SK-N-SH treated with all-trans-retinoic acid at 6 μM for 48 hours (cell line): ENCODE measurements around the gene TFCP2L1.

Experiments
- CSRNP3 ChIP-seq: fragments of 250-450 bp; sonication (Bioruptor Pico); IDR thresholded peaks from 2 replicates; pipeline ENCODE4 v1.5.1; 2021; ENCODE audit warnings: mild to moderate bottlenecking, moderate library complexity
- GLIS3 ChIP-seq: fragments of 250-450 bp; sonication (Bioruptor Pico); IDR thresholded peaks from 2 replicates; pipeline ENCODE4 v1.5.0; 2020; ENCODE audit warnings: mild to moderate bottlenecking, moderate library complexity
- OSR1 ChIP-seq: fragments of 250-450 bp; sonication (Bioruptor Pico); IDR thresholded peaks from 2 replicates; pipeline ENCODE4 v1.8.0; 2022; ENCODE audit warnings: moderate library complexity, mild to moderate bottlenecking, inconsistent platforms
- RARB ChIP-seq: fragments of 250-450 bp; sonication (Bioruptor Pico); IDR thresholded peaks from 2 replicates; pipeline ENCODE4 v1.8.0; 2021; ENCODE audit warnings: mild to moderate bottlenecking, moderate library complexity
- SNAI2 ChIP-seq: fragments of 250-450 bp; sonication (Bioruptor Pico); IDR thresholded peaks from 2 replicates; pipeline ENCODE4 v1.5.0; 2020; ENCODE audit warnings: mild to moderate bottlenecking, moderate library complexity
- ZNF8 ChIP-seq: fragments of 450-650 bp; formaldehyde crosslinking; IDR thresholded peaks from 2 replicates; pipeline ENCODE4 v1.5.0; 2020; ENCODE audit warnings: mild to moderate bottlenecking, moderate library complexity

GRCh38 chr2:121200011-121200347, 85.0 kb downstream of the TFCP2L1 start:
- no peak for TF ChIP-seq ZNF8
- no peak for TF ChIP-seq GLIS3 (CRISPR knock-in tag)
- no peak for TF ChIP-seq RARB (CRISPR knock-in tag)
- no peak for TF ChIP-seq OSR1 (CRISPR knock-in tag)
- no peak for TF ChIP-seq SNAI2 (CRISPR knock-in tag)
- no peak for TF ChIP-seq CSRNP3 (CRISPR knock-in tag)
